Activated gamma-delta T cell treated with anti-CD3 and anti-CD28 coated beads, Interleukin-2, amount 50 U/mL, for 16 hours (primary cell): ENCODE results near the gene FMR1.

Experiments
- DNase-seq: peaks from one replicate; pipeline ENCODE4 v3.0.0-alpha.2; 2020; ENCODE audit warnings: low read depth

FMR1 gene

DNA sequence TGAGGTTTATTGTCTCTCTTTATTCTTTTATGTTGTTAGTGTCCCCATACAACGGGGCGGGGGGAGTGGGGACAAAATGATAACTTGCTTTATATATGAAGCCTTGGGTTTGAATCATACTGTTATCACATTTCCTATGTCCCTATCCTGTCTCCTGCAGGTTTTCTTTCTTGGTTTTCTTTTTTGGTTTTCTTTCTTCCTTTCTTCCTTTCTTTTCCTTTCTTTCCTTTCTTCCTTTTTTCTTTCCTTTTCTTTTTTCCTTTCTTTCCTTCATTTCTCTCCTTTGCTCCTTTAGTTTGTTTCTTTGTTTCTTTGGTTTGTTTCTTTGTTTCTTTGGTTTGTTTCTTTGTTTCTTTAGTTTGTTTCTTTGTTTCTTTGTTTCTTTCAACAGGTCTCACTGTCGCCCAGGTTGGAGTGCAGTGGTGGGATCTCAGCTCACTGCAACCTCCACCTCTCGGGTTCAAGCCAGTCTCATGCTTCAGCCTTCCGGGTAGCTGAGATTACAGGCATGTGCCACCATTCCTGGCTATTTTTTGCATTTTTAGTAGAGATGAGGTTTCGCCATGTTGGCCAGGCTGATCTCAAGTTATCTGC lies 4.8 kb downstream of the FMR1 start:
- no peak for DNase-seq

DNA sequence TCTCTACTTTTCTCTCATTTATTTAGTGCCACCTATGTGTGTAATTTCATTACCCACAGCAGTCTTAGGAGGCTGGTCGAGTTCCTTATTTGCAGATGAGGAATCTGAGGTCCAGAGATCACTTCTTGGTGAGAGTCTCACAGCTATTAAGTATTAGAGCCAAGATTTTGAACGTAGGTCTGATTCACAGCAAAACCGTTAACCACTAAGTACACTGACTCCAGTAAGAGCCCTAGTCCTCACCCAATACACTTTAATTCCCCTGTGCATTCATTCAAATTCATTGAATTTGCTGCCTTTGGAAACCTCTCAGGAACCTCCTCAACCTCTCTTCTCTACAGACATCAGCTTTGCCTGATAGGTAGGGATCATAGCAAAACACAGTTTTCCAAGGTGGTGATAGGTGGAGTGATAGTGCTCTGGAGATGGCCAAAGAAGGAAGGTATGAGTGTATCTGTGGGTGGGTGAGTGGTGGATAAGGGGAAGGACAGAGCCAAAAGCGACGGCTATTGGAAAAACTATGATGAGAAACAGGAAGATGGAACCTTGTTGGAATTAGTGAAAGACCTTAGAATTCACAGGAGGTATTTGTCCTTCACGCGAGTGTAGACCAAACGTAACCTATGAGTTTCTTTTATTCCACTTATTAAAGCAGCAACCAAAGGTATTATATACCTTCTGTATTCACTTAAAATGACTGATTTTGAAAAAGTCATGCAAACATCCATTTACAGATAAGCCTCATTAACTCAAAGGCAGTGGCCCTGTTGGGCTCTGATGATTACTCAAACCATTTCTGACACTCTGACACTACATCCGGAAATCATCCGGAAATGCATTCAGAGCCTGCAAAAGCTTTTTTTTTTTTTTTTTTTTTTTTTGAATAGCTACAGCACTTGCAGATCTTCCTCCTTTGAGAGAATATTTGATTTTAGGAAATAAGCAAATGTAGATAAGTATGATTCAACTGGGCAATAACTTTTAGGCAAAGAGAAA lies 6.3 kb downstream of the FMR1 start:
- no peak for DNase-seq

DNA sequence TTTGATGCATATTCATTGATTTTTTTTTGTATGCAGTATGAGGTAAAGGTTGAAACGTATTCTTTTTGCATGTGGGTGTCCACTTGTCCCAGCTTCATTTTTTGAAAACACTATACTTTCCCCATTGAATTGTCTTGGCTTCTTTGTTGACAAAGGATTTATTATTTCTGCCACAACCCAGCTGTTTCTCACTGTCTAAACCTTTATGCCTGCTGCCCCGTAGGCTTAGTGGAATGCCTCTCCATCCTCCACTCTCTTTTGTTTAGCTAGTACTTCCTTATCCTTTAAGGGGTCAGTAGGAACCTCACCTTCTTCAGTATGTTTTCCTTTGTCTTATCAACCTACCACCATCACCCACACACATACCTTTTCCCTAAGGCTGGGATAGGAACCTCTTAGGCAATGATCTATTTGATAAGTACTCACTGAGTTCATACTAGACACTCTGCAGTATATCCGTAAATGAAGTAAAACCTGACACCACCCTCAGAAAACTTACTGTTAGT lies 8.5 kb downstream of the FMR1 start:
- no peak for DNase-seq

DNA sequence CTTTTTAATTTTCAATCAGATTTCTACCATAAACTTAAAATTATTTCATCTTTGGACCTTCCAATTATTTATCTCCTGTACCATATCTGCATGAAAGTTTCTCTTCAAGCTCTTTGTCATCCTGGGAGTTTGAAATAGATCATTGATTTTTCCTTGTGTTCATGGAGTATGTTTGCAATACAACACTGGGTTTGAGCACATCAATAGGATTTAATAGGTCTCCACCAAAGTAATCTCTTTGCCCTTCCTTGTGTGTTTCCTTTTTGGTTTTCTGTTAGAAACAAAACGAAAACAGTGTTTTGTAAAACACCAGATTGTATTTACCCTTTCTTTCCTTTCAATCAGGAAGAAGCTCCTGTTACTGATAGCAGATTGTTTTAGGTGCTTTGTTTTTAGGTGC lies 11.9 kb downstream of the FMR1 start:
- no peak for DNase-seq

DNA sequence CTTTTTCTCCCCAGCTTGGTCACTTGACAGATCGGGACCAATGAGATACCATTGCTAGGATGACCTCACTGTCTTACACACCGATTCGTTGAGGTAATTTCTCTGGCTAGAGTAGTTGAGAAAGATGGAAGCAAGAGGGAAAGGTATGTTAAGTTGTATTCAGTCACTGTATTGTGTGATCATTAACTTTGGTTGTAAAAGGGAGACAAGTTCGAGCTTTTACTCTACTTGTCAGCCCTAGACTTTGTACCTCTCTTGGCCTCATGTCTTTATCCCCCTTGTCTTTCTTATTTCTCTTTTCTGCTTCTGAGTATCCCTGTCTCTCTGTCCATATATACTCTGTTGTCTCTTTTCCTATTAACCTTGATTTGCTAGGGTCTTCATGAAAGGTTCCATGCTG lies 15.5 kb downstream of the FMR1 start:
- no peak for DNase-seq

DNA sequence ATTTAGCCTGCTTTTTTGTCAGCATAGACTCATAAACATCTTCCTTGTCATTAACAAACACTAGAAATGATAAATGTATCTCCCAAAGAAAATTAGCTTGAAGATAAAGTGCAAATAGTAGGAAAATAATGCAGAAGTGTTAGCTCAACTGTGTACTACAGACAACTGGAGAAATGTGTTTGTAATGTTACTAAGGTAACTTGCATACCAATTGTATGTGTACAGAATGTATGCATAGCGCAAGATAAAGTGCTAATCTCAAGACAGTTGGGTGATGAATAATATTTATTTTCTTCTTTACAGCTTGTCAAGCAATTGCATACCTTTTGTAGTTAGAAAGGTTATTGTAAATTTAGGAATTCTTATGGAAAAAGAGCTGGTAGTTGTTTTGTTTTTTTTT lies 22.1 kb downstream of the FMR1 start:
- no peak for DNase-seq

DNA sequence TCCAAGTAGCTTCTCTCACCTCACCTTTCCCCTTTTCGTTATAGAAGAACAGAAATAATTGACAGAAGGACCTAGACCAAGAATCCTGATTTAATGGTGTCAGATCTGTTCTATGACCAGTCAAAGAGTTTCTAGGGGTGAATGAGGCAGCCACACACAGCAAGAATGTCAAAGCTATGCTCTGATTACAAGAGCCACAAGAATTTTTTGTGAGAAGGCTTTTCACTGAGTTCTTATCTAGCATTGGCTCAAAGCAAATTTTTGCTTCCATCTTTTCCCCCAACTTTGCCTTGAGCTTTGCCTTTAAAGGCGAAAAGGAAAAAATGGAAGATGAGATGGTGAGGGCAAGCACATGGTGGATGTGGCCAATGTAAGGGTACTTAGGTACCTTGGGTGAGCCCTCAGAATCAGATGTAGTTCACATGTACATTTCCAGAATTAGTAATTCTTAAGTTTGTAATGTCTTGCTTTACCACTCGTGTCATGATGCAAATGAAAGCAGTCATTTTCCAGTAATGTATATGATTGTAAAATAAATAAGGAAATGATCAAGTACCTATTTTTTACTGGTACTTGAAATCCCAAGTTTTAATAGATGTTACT lies 23.5 kb downstream of the FMR1 start:
- DNase-seq: no peak

DNA sequence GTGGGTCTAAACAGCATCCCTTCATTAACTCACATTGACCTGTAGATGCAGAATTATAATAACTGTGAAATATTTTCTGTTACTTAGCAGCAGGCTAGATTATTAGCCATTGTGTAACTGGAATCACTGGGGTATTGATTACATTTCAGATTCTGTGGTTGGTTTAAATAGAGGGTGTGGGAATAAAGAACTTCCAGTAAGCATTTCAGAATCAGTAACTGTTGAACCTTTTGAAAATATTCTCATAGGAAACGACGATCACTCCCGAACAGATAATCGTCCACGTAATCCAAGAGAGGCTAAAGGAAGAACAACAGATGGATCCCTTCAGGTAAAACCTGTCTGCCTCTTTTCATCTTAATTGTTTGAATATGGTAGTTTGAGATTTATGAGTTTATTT lies 33.6 kb downstream of the FMR1 start:
- no peak for DNase-seq

DNA sequence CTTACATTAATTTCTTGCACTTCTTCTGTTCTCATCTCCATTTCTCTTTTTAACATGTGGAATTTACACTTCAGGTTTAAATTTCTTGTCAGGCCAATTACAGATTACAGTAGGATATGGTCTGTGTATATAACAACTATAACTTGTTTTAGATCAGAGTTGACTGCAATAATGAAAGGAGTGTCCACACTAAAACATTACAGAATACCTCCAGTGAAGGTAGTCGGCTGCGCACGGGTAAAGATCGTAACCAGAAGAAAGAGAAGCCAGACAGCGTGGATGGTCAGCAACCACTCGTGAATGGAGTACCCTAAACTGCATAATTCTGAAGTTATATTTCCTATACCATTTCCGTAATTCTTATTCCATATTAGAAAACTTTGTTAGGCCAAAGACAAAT lies 36.8 kb downstream of the FMR1 start:
- no peak for DNase-seq

DNA sequence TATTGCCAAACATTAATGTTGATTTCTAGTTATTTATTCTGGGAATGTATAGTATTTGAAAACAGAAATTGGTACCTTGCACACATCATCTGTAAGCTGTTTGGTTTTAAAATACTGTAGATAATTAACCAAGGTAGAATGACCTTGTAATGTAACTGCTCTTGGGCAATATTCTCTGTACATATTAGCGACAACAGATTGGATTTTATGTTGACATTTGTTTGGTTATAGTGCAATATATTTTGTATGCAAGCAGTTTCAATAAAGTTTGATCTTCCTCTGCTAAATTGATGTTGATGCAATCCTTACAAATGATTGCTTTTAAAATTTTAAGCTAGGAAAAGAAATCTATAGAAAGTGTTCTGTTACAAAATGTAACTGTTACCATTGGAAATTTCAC lies 38.6 kb downstream of the FMR1 start:
- DNase-seq: no peak

DNA sequence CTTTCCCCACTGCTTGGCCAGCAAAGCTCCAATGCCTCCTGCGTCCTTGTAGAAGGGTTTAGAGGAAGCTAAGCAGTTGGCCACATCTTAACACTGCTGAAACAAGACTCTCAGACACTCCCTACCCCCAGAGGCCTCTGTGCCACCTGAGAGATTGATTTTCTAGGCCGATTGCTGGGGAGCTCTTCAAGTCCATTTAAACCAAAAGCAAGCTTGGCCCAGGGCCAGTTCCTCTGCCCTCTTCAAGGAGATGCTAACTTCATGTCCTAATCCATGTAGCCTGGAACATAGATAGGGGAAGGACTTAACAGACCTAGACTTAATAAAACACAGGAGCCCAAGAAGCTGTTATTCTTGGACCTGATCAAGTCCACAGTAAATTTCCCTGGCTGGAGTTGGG lies 42.3 kb downstream of the FMR1 start:
- no peak for DNase-seq

DNA sequence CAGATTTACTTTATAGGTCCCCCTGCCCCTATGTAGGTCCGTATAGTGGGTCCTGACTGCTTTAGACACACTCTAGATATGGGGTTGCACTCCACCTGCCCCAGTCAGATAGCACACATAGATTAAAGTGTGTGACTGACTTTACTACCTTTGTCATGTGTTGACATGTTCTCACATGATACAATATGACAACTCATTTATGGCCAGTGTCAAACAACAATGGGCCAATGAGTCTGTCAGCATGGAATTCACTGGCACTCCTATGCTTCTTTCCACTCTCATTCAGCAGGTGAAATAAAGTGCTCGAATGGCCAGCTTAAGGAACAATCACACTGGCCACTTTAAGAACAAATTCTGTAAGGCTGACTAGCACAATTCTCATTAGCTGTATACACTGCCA lies 45.6 kb downstream of the FMR1 start:
- no peak for DNase-seq

DNA sequence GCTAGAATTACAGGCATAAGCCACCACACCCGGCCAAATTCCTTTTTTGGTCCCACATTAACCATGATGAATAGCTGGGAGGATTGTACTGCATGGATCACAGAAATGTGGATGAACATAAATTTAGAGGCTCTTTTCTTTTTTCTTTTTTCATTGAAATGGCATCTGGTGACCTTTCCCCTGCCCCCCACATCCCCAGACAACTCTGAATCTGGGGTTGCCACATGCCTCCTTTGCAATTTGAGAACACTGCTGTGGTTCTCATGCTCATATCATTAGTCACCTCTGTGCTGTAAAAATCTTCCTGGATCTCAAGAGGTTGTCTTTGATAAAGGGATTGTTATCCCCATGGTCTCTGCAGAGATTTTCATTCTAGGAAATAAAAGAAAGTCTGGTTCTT lies 46.6 kb downstream of the FMR1 start:
- DNase-seq: no peak

DNA sequence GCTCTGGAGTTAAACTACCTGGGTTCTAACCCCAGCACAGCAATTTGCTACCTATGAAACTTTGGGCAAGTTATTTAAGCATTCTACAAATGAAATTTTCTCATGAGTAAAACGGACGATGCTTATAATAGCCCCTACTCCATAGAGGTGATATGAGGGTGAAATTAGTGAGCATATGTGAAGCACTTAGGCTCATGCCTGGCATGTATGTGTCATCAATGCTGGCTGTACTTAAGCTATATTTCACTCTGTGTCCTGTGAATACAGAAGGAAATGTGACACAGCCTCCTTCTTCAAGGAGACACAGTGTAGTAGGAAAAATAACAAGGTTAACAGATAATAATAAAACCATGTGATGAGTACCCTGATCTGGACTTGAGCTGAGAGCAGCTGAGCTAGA lies 49.0 kb downstream of the FMR1 start:
- no peak for DNase-seq

DNA sequence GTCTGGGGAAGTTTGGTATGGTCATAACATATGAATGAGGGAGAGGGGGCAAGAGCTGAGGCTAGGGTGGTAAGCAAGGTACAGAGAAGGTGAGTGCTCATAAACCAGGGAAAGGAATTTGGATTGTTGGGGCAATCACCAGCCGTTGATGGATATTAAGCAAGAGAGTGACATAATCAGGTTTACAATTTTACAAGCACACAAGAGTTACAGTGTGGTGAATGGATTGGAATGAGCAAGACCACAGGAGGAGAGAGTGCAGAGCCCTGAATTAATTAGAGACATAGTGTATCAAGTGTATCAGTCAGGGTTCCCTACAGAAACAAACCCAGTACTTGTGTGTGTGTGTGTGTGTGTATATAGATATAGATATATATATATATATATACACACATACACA lies 50.8 kb downstream of the FMR1 start:
- DNase-seq: no peak

DNA sequence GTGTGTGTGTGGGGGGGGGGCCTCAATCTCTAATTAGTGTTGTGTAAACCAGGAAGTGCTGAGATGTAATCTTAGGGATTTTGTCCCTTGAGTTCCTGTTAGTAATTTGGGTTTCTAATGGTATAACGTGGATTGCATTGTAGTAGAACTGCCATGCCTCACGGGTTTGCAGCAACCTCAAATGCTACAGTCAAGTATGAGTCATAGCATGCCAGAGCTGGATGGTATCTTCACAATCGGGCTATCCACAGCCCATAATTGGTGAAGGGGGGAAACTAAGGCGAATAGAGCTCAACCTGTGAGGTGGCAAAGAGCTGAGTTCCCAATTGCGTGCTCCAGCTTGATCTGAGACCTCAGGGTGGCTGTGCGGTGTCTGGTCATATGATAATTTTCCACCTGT lies 67.2 kb downstream of the FMR1 start:
- DNase-seq: no peak

DNA sequence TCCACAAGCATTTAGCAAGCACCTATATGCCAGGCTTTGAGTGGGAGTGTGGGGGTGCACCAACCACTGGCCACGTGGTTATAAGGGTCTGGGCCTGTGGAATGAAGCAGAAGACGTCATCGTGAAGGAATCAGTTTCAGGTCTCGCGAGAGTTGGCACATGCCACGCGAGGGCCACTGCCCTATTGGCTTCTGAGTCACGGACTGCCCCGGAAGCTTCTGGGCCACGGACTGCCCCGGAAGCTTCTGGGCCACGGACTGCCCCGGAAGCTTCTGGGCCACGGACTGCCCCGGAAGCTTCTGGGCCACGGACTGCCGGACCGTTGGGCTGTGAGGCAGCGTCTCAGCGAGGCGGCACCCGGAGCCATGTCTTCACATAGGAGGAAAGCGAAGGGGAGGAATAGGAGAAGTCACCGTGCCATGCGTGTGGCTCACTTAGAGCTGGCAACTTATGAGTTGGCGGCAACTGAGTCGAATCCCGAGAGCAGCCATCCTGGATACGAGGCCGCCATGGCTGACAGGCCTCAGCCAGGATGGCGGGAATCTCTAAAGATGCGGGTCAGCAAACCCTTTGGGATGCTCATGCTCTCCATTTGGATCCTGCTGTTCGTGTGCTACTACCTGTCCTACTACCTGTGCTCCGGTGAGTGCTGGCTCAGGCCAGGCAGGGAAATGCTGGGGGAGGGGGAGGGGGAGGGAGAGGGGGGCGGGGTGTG lies 69.5 kb downstream of the FMR1 start, which contains the start of gene FMR1NB:
FMR1NB (plus strand) TSS at position 300 of the 715 bp plus-strand sequence; CDS start at position 366, 66 bp downstream.
- DNase-seq: no peak
